B cell (primary cell): ENCODE results near the gene HSP90AB1. TPM values are rescaled to one million over a fixed set of nuclear protein-coding genes. Genes with fewer than 3 reads are reported as not detected.
A peak's percentile ranks its signal among the peaks of the same experiment; 100 is the strongest.

ENCODE experiments used
- ATAC-seq: fragments of 200-7000 bp; cut with Tn5 transposase; one replicate; pipeline ENCODE4 v1.10.0; 2021; ENCODE audit warnings: low read depth, mild to moderate bottlenecking, moderate number of reproducible peaks, moderate library complexity
- CTCF ChIA-PET: fragments of 350-600 bp; sonication (Branson Sonifier 250); formaldehyde crosslinking; loops from one replicate; lab custom pipeline; 2021; ENCODE audit warnings: antibody characterized with exemption, inconsistent platforms; lab: Charles Lee
- POLR2A ChIA-PET: fragments of 350-600 bp; sonication (Branson Sonifier 250); formaldehyde crosslinking; loops from one replicate; lab custom pipeline; 2021; ENCODE audit warnings: antibody characterized with exemption; lab: Charles Lee
- DNase-seq: peaks from one replicate; pipeline ENCODE4 v3.0.0; 2013
- H2AFZ ChIP-seq: 2 replicates; pipeline ENCODE4 v1.6.1; 2012; ENCODE audit warnings: mild to moderate bottlenecking, low read depth, low read length; ENCODE audit not compliant: insufficient read depth, poor library complexity, severe bottlenecking
- H3K27ac ChIP-seq, 2 donors: 1 replicate in 1 of 2; 2 replicates in 1 of 2; pipeline ENCODE4 v1.5.1; 2012 to 2013; ENCODE audit warnings: low read length in 2 of 2, mild to moderate bottlenecking in 2 of 2, moderate library complexity in 1 of 2
- H3K27me3 ChIP-seq, 4 experiments: fragments of 200-600 bp in 1 of 4; sonication (generic) in 1 of 4; replicated peaks in 1 of 4; 1 replicate in 2 of 4; 2 replicates in 2 of 4; pipeline versions ENCODE4 v1.6.1 to v1.7.0; 2013 to 2016; ENCODE audit warnings: low read length in 3 of 4, mild to moderate bottlenecking in 2 of 4, mixed read lengths in 1 of 4, moderate library complexity in 1 of 4; ENCODE audit not compliant: insufficient read depth in 4 of 4, control insufficient read depth in 3 of 4; ENCODE audit errors: control extremely low read depth in 1 of 4
- H3K36me3 ChIP-seq, 2 experiments: replicated peaks in 1 of 2; 1 replicate in 1 of 2; 2 replicates in 1 of 2; pipeline versions ENCODE4 v1.6.1 to v1.7.1; 2013; ENCODE audit warnings: low read length in 1 of 2; ENCODE audit not compliant: insufficient read depth in 2 of 2, control insufficient read depth in 1 of 2; ENCODE audit errors: control extremely low read depth in 1 of 2, extremely low read depth in 1 of 2
- H3K4me1 ChIP-seq, 2 donors: fragments of 200-600 bp in 1 of 2; sonication (generic) in 1 of 2; 1 replicate in 1 of 2; 2 replicates in 1 of 2; pipeline versions ENCODE4 v1.5.1 to v1.6.1; 2013 to 2017; ENCODE audit warnings: low read length in 2 of 2; ENCODE audit not compliant: control insufficient read depth in 2 of 2, insufficient read depth in 2 of 2
- H3K4me2 ChIP-seq: replicated peaks from 2 replicates; pipeline ENCODE3; 2012; ENCODE audit warnings: mild to moderate bottlenecking, low read depth, low read length; ENCODE audit not compliant: poor library complexity, severe bottlenecking
- H3K4me3 ChIP-seq, 5 experiments: fragments of 200-600 bp in 1 of 5; sonication (generic) in 1 of 5; 1 replicate in 3 of 5; 2 replicates in 2 of 5; pipeline versions ENCODE4 v1.5.1 to v1.7.0; 2011 to 2016; ENCODE audit warnings: low read length in 4 of 5, mild to moderate bottlenecking in 4 of 5, low read depth in 2 of 5, control low read depth in 1 of 5, moderate library complexity in 1 of 5; ENCODE audit not compliant: insufficient read depth in 1 of 5; ENCODE audit errors: control extremely low read depth in 1 of 5, extremely low read depth in 1 of 5
- H3K79me2 ChIP-seq: fragments of 200-600 bp; sonication (generic); one replicate; pipeline ENCODE4 v1.6.0; 2016; ENCODE audit warnings: low read length; ENCODE audit not compliant: control insufficient read depth, insufficient read depth
- H3K9ac ChIP-seq: fragments of 200-600 bp; sonication (generic); 2 replicates; pipeline ENCODE4 v1.6.1; 2017; ENCODE audit warnings: mild to moderate bottlenecking, low read length, moderate library complexity
- H3K9me3 ChIP-seq, 3 donors: one replicate each; pipeline versions ENCODE4 v1.6.1 to v1.7.1; 2013; ENCODE audit warnings: low read length in 2 of 3; ENCODE audit not compliant: control insufficient read depth in 2 of 3, insufficient read depth in 1 of 3; ENCODE audit errors: control extremely low read depth in 1 of 3
- H4K20me1 ChIP-seq: 2 replicates; pipeline ENCODE4 v1.6.0; 2012; ENCODE audit warnings: mild to moderate bottlenecking, low read length; ENCODE audit not compliant: insufficient read depth, control insufficient read depth, poor library complexity, severe bottlenecking
- H3K27ac Mint-ChIP-seq: one replicate; pipeline ENCODE4 v1.8.0; 2021; ENCODE audit warnings: mixed read lengths
- H3K27me3 Mint-ChIP-seq: one replicate; pipeline ENCODE4 v1.8.0; 2021; ENCODE audit warnings: mixed read lengths
- H3K4me1 Mint-ChIP-seq: one replicate; pipeline ENCODE4 v1.8.0; 2021; ENCODE audit warnings: mixed read lengths
- H3K4me3 Mint-ChIP-seq: one replicate; pipeline ENCODE4 v1.8.0; 2021; ENCODE audit warnings: mixed read lengths
- H3K9me3 Mint-ChIP-seq: one replicate; pipeline ENCODE4 v1.8.0; 2022; ENCODE audit warnings: mixed read lengths; ENCODE audit not compliant: insufficient read depth
- EZH2 ChIP-seq: IDR thresholded peaks from 2 replicates; pipeline ENCODE4 v1.6.1; 2012; ENCODE audit warnings: borderline replicate concordance, low read depth, mild to moderate bottlenecking, moderate library complexity, low read length; ENCODE audit not compliant: insufficient read depth, poor library complexity, severe bottlenecking
- WGBS: methylation state at CpG from one replicate; pipeline ENCODE4 v1.1.5; 2013; ENCODE audit warnings: missing lambda C conversion rate; ENCODE audit not compliant: insufficient coverage; 5-methylcytosine and 5-hydroxymethylcytosine counted together
- intact Hi-C: fragments of 100-400 bp; cut with micrococcal nuclease; formaldehyde crosslinking; loops from one replicate; pipeline ENCODE4 v1.10.0; 2022
- polyA plus RNA-seq: library from polyadenylated mRNA; depleted of rRNA; stranded (reverse); fragments of >200 nt; gene quantifications from 2 replicates; pipeline ENCODE4 v1.2.3, GENCODE V29; 2012
- total RNA-seq, 2 donors: library from RNA; stranded (reverse); fragments of 120-200 nt in 1 of 2; gene quantifications; 1 replicate in 1 of 2; 2 replicates in 1 of 2; pipeline versions ENCODE4 v1.2.3 to v1.2.4, GENCODE V29; 2013 to 2022
- TF ChIP-seq, protein P1 (sequence below): fragments of 200-600 bp; IDR thresholded peaks from one replicate; pipeline ENCODE4 v1.8.0; 2022; ENCODE audit warnings: antibody characterized with exemption, mild to moderate bottlenecking

HSP90AB1 gene
- total and polyA plus RNA-seq, 2 donors (not counting 1 experiment from before 2014, with no cell fraction given): 395 to 645 TPM

DNA sequence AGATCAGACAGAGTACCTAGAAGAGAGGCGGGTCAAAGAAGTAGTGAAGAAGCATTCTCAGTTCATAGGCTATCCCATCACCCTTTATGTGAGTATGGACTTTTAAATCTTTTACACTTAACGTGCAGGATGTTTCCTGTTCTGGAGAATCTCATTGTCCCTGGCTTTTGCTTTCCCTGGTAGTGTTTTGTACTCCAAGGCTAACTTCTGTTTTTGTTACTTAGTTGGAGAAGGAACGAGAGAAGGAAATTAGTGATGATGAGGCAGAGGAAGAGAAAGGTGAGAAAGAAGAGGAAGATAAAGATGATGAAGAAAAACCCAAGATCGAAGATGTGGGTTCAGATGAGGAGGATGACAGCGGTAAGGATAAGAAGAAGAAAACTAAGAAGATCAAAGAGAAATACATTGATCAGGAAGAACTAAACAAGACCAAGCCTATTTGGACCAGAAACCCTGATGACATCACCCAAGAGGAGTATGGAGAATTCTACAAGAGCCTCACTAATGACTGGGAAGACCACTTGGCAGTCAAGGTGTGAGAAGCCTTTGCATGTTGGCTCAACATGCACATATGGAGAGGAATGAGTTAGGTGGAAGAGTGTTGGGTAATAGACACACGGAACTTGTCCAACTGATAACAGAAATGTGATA, 3.3 kb downstream of the HSP90AB1 start:
- ATAC-seq (no peak), DNase-seq (no peak)
- Histone ChIP-seq H3K9me3 (no peaks in the 10 kb centered on the region), H3K4me1 (peaks cover 12 to 45% of the 10 kb centered on the region in 2 donors), H3K36me3 (peaks cover 9 to 72% of the 10 kb centered on the region in 2 experiments), H4K20me1 (peaks cover 77% of the 10 kb centered on the region), H3K27ac (no peak overlapping the region), H3K79me2 (peaks cover 40% of the 10 kb centered on the region), H3K4me3 (no peak overlapping the region), H3K9ac (no peak overlapping the region), H2AFZ (no peak overlapping the region), H3K27me3 (no peaks in the 10 kb centered on the region), H3K4me2 (no peak overlapping the region)
- Mint-ChIP-seq H3K4me1 (peaks cover 70% of the 10 kb centered on the region), H3K9me3 (no peaks in the 10 kb centered on the region), H3K27ac (peak overlapping the region; percentile 54), H3K27me3 (no peaks in the 10 kb centered on the region), H3K4me3 (peak overlapping the region; percentile 5)
- ChIA-PET CTCF (interaction anchor here (1.4 kb wide), 1 partner anchor 29 kb away, joined by 3 read pairs; no protein-coding TSS in a partner anchor), POLR2A (interaction anchor here (1.5 kb wide), 1 partner anchor 14 kb away, joined by 5 read pairs; no protein-coding TSS in a partner anchor)
- TF ChIP-seq EZH2: no peak
- TF ChIP-seq, protein P1, sequence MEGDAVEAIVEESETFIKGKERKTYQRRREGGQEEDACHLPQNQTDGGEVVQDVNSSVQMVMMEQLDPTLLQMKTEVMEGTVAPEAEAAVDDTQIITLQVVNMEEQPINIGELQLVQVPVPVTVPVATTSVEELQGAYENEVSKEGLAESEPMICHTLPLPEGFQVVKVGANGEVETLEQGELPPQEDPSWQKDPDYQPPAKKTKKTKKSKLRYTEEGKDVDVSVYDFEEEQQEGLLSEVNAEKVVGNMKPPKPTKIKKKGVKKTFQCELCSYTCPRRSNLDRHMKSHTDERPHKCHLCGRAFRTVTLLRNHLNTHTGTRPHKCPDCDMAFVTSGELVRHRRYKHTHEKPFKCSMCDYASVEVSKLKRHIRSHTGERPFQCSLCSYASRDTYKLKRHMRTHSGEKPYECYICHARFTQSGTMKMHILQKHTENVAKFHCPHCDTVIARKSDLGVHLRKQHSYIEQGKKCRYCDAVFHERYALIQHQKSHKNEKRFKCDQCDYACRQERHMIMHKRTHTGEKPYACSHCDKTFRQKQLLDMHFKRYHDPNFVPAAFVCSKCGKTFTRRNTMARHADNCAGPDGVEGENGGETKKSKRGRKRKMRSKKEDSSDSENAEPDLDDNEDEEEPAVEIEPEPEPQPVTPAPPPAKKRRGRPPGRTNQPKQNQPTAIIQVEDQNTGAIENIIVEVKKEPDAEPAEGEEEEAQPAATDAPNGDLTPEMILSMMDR: no peak
- intact Hi-C loops: no loop called here
- 90% methylated on average over 2 of the region's 6 CpGs for WGBS

DNA sequence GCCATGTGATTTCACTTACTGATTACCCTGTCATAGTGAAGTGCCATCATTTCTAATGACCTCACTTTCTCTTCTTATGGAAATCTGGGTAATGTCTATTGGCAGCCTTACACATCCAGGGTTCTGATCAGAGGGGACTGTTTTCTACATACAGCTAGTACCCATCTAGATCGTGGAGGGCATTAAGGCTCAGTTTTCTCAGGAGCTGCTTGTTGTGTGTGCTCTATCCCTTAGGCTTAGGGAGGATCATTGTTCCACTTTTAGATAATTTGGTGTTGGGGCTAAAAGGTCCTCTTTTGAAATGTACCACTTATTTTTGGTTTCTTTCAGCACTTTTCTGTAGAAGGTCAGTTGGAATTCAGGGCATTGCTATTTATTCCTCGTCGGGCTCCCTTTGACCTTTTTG, 3.8 kb downstream of the HSP90AB1 start:
- CTCF ChIA-PET: interaction anchor here (1.1 to 2.0 kb wide), 3 partner anchors 17 to 62 kb away, joined by 3 to 11 read pairs (median 3); partner anchors contain the start of gene AARS2
- Mint-ChIP-seq H3K4me1 (peaks cover 70% of the 10 kb centered on the region), H3K27ac (peak overlapping the region; percentile 32), H3K9me3 (no peaks in the 10 kb centered on the region), H3K4me3 (no peak overlapping the region), H3K27me3 (no peaks in the 10 kb centered on the region)
- no peak for TF ChIP-seq EZH2
- TF ChIP-seq, protein P1: no peak
- H3K4me3 ChIP-seq: no peak overlapping the region
- intact Hi-C loops: no loop called here
- H3K36me3 ChIP-seq: peaks cover 9 to 77% of the 10 kb centered on the region in 2 experiments
- no peaks in the 10 kb centered on the region for H3K9me3 ChIP-seq
- peaks cover 11 to 47% of the 10 kb centered on the region in 2 donors for H3K4me1 ChIP-seq
- no CpG with 5 or more reads among the region's 3 CpGs for WGBS
- H2AFZ ChIP-seq: no peak overlapping the region
- DNase-seq: no peak
- H3K27me3 ChIP-seq: no peaks in the 10 kb centered on the region
- H3K4me2 ChIP-seq: no peak overlapping the region
- POLR2A ChIA-PET: interaction anchor here (1.5 to 2.2 kb wide), 2 partner anchors 12 to 13 kb away, joined by 5 to 10 read pairs; no protein-coding TSS in a partner anchor
- peaks cover 40% of the 10 kb centered on the region for H3K79me2 ChIP-seq
- no peak overlapping the region for H3K9ac ChIP-seq
- no peak for ATAC-seq
- peaks cover 79% of the 10 kb centered on the region for H4K20me1 ChIP-seq
- H3K27ac ChIP-seq: no peak overlapping the region
